ENCODE data around the gene CD226.
"Not testable (repeated sequence)": the region's sequence is repeated elsewhere in the genome, so short reads cannot be mapped to it uniquely, and the experiment has no call there.

The CD226 gene

DNA sequence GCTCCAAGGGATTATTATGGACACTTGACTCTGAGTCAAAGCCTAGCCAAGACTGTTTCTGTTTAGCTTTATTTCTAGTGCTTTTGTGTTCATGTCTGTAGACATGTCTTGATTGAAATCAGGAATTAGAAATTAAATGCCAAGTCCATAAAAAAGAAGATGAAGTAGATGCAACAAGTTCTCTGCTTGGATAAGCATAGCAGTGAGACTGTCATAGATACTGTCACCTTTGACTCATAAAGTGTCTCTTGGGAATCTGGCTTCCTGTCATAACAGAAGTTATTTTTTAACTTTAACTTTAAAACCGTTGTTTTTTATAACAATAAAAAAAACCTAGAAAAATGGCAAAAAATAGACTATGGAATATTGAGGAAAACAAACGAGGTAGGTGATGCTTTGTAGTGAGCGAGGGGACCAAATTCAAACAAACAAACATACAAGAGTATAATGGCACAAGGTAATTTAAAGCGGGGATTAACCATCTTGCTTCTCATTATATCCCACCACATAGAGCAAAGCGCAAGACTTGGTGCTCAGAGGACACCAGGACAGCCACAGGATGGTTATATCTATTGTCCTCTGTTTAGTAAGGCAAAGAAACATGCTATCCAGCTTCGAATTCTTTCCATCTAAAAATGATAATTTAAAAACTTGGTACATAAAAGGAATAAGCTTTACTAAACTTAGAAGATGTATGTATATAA is 64.6 kb downstream of the CD226 start:
- DNase-seq (ENCODE audit: insufficient read length, low spot score) (no peak), FAIRE-seq (no peak)
- TF ChIP-seq POLR2A (IDR thresholded peaks at IDR 0.05; ENCODE audit: low read depth, low read length) = no peak

DNA sequence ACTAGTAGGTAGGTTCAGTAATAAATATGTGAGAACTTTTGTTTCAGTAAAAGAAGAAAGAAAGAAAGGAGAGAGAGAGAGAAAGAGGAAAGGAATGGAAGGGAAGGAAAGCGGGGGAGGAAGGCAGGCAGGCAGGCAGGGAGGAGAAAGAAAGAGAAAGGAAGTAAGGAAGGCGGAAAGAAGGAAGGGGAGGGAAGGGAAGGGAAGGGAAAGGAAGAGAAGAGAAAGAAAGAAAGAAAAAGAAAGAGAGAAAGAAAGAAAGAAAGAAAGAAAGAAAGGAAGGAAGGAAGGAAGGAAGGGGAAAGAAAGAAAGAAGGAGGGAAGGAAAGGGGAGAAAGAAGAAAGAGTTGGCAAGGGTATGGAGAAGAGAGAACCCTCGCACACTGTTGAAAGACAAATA is 67.6 kb downstream of the CD226 start:
- DNase-seq (ENCODE audit: insufficient read length, low spot score) (no peak), FAIRE-seq (no peak)
- no peak for TF ChIP-seq POLR2A (IDR thresholded peaks at IDR 0.05; ENCODE audit: low read depth, low read length)

DNA sequence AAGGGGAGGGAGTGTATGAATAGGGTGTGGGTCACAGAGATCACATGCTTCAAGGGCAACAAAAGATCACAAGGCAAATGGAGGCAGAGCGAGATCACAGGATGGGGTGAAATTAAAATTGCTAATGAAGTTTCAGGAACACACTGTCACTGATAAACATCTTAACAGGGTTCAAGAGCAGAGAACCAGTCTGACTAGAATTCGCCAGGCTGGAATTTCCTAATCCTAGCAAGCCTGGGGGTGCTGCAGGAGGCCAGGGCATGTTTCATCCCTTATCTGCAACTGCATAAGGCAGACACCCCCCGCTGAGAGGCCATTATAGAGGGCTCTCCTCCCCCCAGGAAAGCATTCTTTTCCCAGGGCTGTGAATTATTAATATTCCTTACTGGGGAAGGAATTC is 68.6 kb downstream of the CD226 start:
- not testable (repeated sequence) for FAIRE-seq; DNase-seq (ENCODE audit: insufficient read length, low spot score)

DNA sequence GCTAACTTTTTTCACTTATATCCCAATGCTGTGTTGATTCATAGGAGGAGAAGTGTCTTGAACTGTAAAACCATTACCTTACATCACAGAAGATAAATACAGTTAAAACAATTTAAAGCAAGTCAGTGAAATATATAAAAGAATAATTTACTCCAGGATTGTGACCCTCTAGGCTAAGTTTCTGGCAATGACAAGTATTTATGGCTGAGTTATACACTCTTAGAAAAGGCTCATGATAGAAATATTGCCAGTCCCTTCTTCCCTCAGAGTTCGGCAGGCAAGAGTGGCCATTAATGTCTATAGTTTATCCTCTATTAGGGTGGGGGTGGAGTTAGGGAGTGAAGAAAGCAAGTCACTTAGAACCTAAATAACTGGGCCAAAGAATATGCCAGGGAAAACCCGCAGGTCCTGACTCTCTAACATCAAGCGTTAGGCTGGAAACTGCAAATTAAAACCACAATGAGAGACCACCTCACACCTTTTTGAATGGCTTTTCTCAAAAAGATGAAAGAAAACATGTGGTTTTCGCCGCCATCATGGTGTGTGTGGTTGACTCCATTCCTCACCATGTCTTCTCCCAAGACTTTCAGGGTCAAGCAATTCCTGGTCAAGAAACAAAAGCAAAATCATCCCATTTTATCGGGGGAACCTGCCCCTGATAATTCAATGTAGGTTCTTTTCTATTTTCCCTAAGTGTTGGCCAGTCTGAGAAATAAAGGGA is 69.3 kb downstream of the CD226 start:
- FAIRE-seq = no peak
- no peak for DNase-seq (ENCODE audit: insufficient read length, low spot score)
- TF ChIP-seq POLR2A (IDR thresholded peaks at IDR 0.05; ENCODE audit: low read depth, low read length) = no peak

DNA sequence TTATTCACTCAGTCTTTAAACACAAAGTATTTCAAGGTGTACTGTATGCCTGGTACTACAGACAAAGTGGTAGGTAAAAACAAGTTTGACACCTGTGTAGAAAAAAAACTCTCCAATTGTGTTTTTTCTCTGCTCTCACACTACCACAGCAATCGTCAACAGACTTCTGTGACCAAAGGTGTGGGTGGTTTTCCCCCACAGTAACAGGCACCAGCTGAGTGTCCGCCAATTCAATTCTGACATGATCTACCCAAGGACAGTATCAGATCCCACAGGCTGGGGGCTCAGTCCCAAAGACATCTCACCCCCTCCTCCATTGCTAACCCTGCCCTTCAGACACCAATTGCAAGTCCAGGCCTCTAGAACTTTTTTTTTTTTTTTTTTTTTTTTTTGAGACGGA is 71.2 kb downstream of the CD226 start:
- no peak for FAIRE-seq
- TF ChIP-seq POLR2A (IDR thresholded peaks at IDR 0.05; ENCODE audit: low read depth, low read length) = no peak
- no peak for DNase-seq (ENCODE audit: insufficient read length, low spot score)

DNA sequence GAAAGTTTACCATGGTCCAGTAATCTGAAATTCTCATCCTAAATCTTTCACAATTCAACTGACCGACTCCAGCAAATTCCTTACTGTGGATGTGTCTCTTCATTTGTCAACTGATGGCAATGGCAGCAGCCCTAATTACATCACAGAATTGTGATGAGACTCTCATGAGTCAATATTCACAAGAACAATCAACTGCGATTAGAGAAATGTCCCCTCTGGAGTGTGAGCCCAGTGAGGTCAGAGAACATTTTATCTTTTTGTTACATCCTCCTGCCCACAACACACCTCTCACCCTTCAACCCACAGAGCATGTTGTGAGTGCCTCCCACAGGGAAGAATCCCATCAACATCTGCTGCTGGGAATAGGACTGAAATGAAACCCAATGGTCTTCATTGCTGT is 73.6 kb downstream of the CD226 start:
- TF ChIP-seq POLR2A (IDR thresholded peaks at IDR 0.05; ENCODE audit: low read depth, low read length) = no peak
- FAIRE-seq (no peak), DNase-seq (ENCODE audit: insufficient read length, low spot score) (no peak)

DNA sequence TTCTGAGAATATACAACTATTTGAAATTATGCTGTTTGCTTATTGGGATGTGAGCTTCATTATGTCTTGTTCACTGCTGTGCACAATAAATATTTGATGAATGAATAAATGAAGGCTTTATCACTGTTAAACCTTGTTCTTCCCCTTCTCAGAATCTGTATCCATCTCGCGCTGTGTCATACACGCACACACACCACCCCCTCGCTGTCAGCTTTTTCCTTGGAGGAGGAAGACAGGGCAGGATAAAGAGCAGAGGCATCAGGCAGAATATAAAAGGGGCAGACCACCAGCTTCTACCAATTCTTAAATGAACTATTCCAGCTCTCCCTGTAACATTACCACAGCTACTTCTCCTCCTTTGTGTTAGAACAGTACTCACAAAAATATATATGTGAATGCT is 75.0 kb downstream of the CD226 start:
- DNase-seq (ENCODE audit: insufficient read length, low spot score) = no peak
- FAIRE-seq = no peak
- no peak for TF ChIP-seq POLR2A (IDR thresholded peaks at IDR 0.05; ENCODE audit: low read depth, low read length)

DNA sequence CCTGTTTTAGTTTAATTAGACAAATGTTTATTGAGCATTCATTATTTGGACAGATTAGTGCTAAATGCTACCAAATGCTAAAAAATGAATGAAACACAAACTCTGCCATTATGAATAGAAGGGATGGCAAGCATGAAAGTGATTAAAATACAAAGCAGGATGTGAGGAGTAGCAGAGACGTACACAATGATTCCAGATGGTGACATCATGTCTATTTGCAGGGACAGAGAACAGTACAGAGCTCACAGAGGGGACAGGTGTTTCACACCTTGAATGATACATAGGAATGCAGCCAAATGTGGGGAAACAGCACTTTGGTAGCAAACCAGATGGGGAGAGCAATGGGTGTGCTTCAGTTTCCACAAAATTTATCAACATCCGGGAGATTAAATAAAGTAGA is 76.3 kb downstream of the CD226 start:
- no peak for TF ChIP-seq POLR2A (IDR thresholded peaks at IDR 0.05; ENCODE audit: low read depth, low read length)
- no peak for FAIRE-seq
- no peak for DNase-seq (ENCODE audit: insufficient read length, low spot score)

DNA sequence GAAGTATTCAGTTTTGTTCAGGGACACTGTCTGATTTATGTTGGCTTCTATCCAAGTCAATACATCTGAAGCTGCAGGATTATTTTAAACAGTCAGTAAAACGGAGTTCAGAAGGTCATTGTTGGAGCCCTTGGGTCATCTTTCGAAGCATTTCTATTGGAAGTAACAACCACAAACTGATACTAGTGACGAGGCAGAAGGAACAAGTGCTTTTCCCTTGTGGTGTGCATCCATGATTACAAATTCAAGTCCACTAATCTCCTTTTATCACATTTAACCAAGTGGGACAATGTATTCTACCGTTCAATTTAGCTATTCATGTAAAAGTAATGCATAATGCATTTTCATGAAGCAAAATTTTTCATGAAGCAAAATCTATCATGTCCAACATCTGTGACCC is 76.9 kb downstream of the CD226 start:
- no peak for FAIRE-seq
- DNase-seq (ENCODE audit: insufficient read length, low spot score) = no peak
- no peak for TF ChIP-seq POLR2A (IDR thresholded peaks at IDR 0.05; ENCODE audit: low read depth, low read length)

DNA sequence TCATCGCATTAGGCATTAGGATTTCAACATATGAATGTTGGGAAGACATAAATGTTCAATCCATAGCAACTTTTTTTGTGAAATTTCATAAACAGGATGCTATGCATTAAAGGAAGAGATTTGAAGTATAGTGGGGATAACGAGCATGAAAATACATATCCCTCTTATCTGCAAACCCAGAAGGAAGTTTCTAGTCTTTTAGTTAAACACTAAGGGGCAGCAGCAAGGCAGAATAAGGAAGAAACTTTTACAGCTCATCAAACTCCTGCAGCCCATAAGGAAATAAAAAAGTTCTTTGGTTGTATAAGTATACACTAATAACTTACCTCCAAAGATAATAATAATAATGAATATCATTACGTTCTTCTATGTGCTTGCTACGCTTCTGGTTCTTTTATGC is 81.5 kb downstream of the CD226 start:
- DNase-seq (ENCODE audit: insufficient read length, low spot score) (no peak), FAIRE-seq (no peak)
- no peak for TF ChIP-seq POLR2A (IDR thresholded peaks at IDR 0.05; ENCODE audit: low read depth, low read length)

DNA sequence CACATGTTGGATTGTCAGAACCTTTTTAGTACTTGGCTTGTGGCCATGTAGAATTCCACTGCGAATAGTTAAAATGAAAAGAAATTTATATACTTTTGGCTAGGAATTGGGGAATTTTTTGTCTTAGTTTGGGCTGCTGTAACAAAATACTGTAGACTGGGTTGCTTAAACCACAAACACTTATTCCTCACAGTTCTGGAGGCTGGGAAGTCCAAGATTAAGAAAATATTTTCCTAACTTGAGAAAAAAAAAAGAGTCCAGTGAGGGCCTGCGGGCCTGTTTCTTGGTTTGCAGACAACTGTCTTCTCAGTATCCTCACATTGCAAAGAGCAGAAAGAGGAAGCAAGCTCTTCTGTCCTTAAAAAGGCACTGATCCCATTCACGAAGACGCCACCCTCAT is 81.9 kb downstream of the CD226 start:
- TF ChIP-seq POLR2A (IDR thresholded peaks at IDR 0.05; ENCODE audit: low read depth, low read length) = no peak
- no peak for DNase-seq (ENCODE audit: insufficient read length, low spot score)
- no peak for FAIRE-seq

DNA sequence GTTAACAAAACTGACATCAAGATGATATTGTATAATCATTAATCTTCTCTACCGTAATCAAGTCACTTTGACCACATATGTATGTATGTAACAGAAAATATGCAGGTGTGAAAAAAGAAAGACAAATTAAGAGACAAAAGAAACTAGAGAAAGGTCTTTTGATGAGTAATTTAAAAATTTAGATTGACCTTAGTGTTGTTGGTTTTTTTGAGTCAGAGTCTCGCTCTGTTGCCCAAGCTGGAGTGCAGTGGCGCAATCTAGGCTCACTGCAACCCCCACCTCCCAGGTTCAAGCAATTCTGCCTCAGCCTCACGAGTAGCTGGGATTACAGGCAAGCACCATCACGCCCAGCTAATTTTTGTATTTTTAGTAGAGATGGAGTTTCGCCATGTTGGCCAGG is 82.9 kb downstream of the CD226 start:
- FAIRE-seq; DNase-seq (ENCODE audit: insufficient read length, low spot score): not testable (repeated sequence)

DNA sequence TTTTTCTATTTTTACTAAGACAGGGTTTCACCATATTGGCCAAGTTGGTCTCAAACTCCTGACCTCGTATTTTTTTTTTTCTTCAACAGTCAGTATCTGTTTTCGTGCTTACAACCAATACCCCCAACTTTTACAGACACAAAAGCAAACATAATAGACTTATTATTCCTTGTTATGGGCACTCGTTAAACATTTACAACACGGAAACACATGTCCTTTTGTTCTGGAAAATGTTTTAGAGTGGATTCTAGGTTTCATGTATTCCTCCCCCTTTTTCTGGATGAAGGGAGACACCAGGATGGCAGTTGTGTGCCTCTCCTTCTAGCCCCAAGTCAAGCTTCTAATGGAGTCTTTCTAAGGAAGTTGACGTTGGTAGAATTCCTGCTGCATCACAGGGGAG is 88.8 kb downstream of the CD226 start:
- no peak for DNase-seq (ENCODE audit: insufficient read length, low spot score)
- FAIRE-seq = no peak
- no peak for TF ChIP-seq POLR2A (IDR thresholded peaks at IDR 0.05; ENCODE audit: low read depth, low read length)

DNA sequence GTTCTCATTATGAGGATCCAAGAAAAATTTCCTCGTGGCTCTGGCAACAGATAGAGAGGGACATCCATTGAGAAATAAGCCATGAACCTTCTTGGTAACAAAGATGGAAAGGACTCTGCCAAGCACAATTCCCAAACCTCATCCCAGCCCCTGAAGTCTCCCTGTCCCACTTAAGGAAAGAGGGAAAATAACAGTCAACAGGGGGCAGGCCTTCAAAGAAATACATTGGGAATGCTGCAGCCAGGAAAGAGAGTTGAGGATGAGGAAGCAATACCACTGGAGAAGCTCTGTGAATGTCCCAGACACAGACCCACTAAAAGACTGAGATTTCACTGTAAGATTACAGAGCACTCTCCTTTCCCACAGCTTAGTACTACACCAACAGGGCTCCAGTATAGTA is 93.2 kb downstream of the CD226 start:
- no peak for FAIRE-seq
- TF ChIP-seq POLR2A (IDR thresholded peaks at IDR 0.05; ENCODE audit: low read depth, low read length) = no peak
- DNase-seq (ENCODE audit: insufficient read length, low spot score) = no peak

DNA sequence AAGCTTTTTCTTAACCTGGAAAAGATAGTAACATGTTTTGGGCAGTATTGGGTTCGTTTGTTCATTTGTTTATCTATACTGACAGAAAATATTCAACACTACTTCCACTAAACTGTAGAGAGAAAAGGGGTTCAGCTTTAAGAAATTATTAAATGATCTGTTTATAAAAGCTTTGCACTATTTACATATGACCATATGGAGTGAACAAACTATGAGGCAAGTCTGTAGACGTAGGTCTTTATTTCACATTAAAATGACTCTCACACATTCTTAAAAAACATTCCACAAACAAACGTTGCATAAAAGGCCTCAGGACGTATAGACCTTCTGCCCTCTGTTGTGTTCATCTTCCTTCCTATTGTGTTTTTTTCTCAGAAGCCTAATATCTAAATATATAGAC is 94.6 kb downstream of the CD226 start:
- no peak for DNase-seq (ENCODE audit: insufficient read length, low spot score)
- no peak for TF ChIP-seq POLR2A (IDR thresholded peaks at IDR 0.05; ENCODE audit: low read depth, low read length)
- FAIRE-seq = no peak
